ENCODE results near the gene SCART1.

GRCh38 chr10:133511408-133511807, 57.7 kb downstream of the SCART1 start:
- TF ChIP-seq CTCF (IDR thresholded peaks at IDR 0.05) (no peak), EP300 (IDR thresholded peaks at IDR 0.05) (no peak), POLR2A (IDR thresholded peaks at IDR 0.05) (no peak)

Measured in gastroesophageal sphincter (tissue), 3 donors.